ENCODE data around the gene SYNDIG1L. TPM values are rescaled to one million over a fixed set of nuclear protein-coding genes. Genes with fewer than 3 reads are reported as not detected.

SYNDIG1L gene
- total and polyA plus RNA-seq, 2 of the 13 experiments (the other 11 are each of a cell fraction or from before 2014, with no cell fraction given): 0.04 TPM; not detected in 1

DNA sequence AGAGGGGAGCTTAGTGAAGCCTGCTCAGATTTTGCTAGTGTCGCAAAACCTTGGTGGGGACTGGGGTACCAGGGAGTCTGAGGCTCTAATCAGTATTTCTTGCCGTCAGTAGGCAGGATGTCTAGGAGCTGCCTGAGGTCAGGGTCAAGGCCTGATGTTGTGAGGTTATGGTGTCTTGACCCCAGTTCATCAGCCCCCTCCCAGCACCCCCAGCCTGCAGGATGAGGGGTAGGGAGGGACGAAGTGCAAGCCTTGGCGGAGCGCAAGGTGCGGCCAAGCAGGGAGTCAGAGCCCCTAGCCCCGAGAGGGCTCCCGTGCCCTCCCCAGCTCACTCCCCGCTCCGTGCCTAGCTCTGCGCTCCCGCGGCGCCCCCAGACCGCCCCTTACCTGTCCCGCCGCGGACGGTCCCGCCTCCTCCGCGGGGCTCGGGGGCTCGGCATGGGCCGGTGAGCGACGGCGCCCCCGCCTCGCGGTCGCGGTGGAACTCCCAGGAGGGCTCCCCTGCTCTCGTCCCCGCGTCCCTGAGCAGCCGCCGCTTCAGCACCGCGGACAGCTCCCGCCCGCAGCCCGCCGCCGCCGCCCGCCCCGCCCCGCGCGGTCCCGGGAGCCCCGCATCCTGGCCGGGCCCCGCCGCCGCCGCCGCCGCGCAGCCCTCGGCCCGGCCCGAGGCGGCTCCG is 347 bp downstream of the SYNDIG1L start (continued):
- peak; percentile 79 for TF ChIP-seq IKZF4 (CRISPR knock-in tag; IDR thresholded peaks at IDR 0.05; ENCODE audit: borderline replicate concordance, low read depth, not compliant biosample characterization)
- TF ChIP-seq ZNF558 (CRISPR knock-in tag; IDR thresholded peaks at IDR 0.05; ENCODE audit: borderline replicate concordance): peak; percentile 33; the same call in 1 of the 2 replicates
- TF ChIP-seq ZNF430 (CRISPR knock-in tag; IDR thresholded peaks at IDR 0.05): peak; percentile 42; the same call in 1 of the 2 replicates
- TF ChIP-seq FOXM1 (CRISPR knock-in tag; IDR thresholded peaks at IDR 0.05): peak; percentile 42; the same call in 1 of the 2 replicates
- 0 out of 2 replicates have a peak, but pooled peaks have one; percentile 29 for TF ChIP-seq MED1 (CRISPR knock-in tag; IDR thresholded peaks at IDR 0.05)
- TF ChIP-seq SP1 (IDR thresholded peaks at IDR 0.05): no peak
- no peak for TF ChIP-seq SP1 (CRISPR knock-in tag; IDR thresholded peaks at IDR 0.05)
- TF ChIP-seq SALL1 (CRISPR knock-in tag; IDR thresholded peaks at IDR 0.05): peak; percentile 61
- TF ChIP-seq MIER2 (CRISPR knock-in tag; IDR thresholded peaks at IDR 0.05): peak; percentile 88
- TF ChIP-seq SALL2 (CRISPR knock-in tag; IDR thresholded peaks at IDR 0.05): peak; percentile 77
- TF ChIP-seq, protein P1, sequence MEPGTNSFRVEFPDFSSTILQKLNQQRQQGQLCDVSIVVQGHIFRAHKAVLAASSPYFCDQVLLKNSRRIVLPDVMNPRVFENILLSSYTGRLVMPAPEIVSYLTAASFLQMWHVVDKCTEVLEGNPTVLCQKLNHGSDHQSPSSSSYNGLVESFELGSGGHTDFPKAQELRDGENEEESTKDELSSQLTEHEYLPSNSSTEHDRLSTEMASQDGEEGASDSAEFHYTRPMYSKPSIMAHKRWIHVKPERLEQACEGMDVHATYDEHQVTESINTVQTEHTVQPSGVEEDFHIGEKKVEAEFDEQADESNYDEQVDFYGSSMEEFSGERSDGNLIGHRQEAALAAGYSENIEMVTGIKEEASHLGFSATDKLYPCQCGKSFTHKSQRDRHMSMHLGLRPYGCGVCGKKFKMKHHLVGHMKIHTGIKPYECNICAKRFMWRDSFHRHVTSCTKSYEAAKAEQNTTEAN (CRISPR knock-in tag; conservative IDR thresholded peaks at IDR 0.05): 0 out of 2 replicates have a peak, but pooled peaks have one; percentile 73
- peak; percentile 63; the same call in 1 of the 2 replicates for TF ChIP-seq ZNF253 (CRISPR knock-in tag; IDR thresholded peaks at IDR 0.05; ENCODE audit: borderline replicate concordance)
- peak; percentile 59; the same call in 1 of the 2 replicates for TF ChIP-seq TOPORS (CRISPR knock-in tag; IDR thresholded peaks at IDR 0.05)
- TF ChIP-seq, protein P2, sequence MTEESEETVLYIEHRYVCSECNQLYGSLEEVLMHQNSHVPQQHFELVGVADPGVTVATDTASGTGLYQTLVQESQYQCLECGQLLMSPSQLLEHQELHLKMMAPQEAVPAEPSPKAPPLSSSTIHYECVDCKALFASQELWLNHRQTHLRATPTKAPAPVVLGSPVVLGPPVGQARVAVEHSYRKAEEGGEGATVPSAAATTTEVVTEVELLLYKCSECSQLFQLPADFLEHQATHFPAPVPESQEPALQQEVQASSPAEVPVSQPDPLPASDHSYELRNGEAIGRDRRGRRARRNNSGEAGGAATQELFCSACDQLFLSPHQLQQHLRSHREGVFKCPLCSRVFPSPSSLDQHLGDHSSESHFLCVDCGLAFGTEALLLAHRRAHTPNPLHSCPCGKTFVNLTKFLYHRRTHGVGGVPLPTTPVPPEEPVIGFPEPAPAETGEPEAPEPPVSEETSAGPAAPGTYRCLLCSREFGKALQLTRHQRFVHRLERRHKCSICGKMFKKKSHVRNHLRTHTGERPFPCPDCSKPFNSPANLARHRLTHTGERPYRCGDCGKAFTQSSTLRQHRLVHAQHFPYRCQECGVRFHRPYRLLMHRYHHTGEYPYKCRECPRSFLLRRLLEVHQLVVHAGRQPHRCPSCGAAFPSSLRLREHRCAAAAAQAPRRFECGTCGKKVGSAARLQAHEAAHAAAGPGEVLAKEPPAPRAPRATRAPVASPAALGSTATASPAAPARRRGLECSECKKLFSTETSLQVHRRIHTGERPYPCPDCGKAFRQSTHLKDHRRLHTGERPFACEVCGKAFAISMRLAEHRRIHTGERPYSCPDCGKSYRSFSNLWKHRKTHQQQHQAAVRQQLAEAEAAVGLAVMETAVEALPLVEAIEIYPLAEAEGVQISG (CRISPR knock-in tag; IDR thresholded peaks at IDR 0.05): peak; percentile 70
- no peak for TF ChIP-seq RBFOX2 (IDR thresholded peaks at IDR 0.05; ENCODE audit: low read depth, low read length)
- TF ChIP-seq CENPT (CRISPR knock-in tag; IDR thresholded peaks at IDR 0.05; ENCODE audit: low read depth): 0 out of 2 replicates have a peak, but pooled peaks have one; percentile 41
- peak; percentile 88 for TF ChIP-seq MEIS2 (CRISPR knock-in tag; IDR thresholded peaks at IDR 0.05)
- TF ChIP-seq, protein P3, sequence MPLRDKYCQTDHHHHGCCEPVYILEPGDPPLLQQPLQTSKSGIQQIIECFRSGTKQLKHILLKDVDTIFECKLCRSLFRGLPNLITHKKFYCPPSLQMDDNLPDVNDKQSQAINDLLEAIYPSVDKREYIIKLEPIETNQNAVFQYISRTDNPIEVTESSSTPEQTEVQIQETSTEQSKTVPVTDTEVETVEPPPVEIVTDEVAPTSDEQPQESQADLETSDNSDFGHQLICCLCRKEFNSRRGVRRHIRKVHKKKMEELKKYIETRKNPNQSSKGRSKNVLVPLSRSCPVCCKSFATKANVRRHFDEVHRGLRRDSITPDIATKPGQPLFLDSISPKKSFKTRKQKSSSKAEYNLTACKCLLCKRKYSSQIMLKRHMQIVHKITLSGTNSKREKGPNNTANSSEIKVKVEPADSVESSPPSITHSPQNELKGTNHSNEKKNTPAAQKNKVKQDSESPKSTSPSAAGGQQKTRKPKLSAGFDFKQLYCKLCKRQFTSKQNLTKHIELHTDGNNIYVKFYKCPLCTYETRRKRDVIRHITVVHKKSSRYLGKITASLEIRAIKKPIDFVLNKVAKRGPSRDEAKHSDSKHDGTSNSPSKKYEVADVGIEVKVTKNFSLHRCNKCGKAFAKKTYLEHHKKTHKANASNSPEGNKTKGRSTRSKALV (CRISPR knock-in tag; IDR thresholded peaks at IDR 0.05): no peak
- TF ChIP-seq IRX3 (CRISPR knock-in tag; IDR thresholded peaks at IDR 0.05; ENCODE audit: borderline replicate concordance, low read depth): 0 out of 2 replicates have a peak, but pooled peaks have one; percentile 22
- TF ChIP-seq KLF12 (CRISPR knock-in tag; IDR thresholded peaks at IDR 0.05; ENCODE audit: borderline replicate concordance): 0 out of 2 replicates have a peak, but pooled peaks have one; percentile 57
- TF ChIP-seq MAZ (IDR thresholded peaks at IDR 0.05; ENCODE audit: borderline replicate concordance, low read depth, low read length): no peak
- TF ChIP-seq MAZ (CRISPR knock-in tag; IDR thresholded peaks at IDR 0.05; ENCODE audit: low read depth): 0 out of 2 replicates have a peak, but pooled peaks have one; percentile 50
- peak; percentile 57; the same call in 1 of the 2 replicates for TF ChIP-seq ZNF564 (CRISPR knock-in tag; IDR thresholded peaks at IDR 0.05)
- TF ChIP-seq ATF5 (CRISPR knock-in tag; IDR thresholded peaks at IDR 0.05; ENCODE audit: low read depth): no peak
